ENCODE measurements around the gene DOK6.
"Not testable (repeated sequence)": the region's sequence is repeated elsewhere in the genome, so short reads cannot be mapped to it uniquely, and the experiment has no call there.

Gene DOK6

DNA sequence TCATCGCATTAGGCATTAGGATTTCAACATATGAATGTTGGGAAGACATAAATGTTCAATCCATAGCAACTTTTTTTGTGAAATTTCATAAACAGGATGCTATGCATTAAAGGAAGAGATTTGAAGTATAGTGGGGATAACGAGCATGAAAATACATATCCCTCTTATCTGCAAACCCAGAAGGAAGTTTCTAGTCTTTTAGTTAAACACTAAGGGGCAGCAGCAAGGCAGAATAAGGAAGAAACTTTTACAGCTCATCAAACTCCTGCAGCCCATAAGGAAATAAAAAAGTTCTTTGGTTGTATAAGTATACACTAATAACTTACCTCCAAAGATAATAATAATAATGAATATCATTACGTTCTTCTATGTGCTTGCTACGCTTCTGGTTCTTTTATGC is 465.5 kb downstream of the DOK6 start:
- no peak for DNase-seq (ENCODE audit: low read depth in 2 of 2)

DNA sequence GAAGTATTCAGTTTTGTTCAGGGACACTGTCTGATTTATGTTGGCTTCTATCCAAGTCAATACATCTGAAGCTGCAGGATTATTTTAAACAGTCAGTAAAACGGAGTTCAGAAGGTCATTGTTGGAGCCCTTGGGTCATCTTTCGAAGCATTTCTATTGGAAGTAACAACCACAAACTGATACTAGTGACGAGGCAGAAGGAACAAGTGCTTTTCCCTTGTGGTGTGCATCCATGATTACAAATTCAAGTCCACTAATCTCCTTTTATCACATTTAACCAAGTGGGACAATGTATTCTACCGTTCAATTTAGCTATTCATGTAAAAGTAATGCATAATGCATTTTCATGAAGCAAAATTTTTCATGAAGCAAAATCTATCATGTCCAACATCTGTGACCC is 470.0 kb downstream of the DOK6 start:
- DNase-seq (ENCODE audit: low read depth in 2 of 2): no peak

DNA sequence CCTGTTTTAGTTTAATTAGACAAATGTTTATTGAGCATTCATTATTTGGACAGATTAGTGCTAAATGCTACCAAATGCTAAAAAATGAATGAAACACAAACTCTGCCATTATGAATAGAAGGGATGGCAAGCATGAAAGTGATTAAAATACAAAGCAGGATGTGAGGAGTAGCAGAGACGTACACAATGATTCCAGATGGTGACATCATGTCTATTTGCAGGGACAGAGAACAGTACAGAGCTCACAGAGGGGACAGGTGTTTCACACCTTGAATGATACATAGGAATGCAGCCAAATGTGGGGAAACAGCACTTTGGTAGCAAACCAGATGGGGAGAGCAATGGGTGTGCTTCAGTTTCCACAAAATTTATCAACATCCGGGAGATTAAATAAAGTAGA is 470.7 kb downstream of the DOK6 start:
- DNase-seq (ENCODE audit: low read depth in 2 of 2): no peak

DNA sequence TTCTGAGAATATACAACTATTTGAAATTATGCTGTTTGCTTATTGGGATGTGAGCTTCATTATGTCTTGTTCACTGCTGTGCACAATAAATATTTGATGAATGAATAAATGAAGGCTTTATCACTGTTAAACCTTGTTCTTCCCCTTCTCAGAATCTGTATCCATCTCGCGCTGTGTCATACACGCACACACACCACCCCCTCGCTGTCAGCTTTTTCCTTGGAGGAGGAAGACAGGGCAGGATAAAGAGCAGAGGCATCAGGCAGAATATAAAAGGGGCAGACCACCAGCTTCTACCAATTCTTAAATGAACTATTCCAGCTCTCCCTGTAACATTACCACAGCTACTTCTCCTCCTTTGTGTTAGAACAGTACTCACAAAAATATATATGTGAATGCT is 472.0 kb downstream of the DOK6 start:
- DNase-seq (ENCODE audit: low read depth in 2 of 2): no peak

DNA sequence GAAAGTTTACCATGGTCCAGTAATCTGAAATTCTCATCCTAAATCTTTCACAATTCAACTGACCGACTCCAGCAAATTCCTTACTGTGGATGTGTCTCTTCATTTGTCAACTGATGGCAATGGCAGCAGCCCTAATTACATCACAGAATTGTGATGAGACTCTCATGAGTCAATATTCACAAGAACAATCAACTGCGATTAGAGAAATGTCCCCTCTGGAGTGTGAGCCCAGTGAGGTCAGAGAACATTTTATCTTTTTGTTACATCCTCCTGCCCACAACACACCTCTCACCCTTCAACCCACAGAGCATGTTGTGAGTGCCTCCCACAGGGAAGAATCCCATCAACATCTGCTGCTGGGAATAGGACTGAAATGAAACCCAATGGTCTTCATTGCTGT is 473.4 kb downstream of the DOK6 start:
- no peak for DNase-seq (ENCODE audit: low read depth in 2 of 2)

DNA sequence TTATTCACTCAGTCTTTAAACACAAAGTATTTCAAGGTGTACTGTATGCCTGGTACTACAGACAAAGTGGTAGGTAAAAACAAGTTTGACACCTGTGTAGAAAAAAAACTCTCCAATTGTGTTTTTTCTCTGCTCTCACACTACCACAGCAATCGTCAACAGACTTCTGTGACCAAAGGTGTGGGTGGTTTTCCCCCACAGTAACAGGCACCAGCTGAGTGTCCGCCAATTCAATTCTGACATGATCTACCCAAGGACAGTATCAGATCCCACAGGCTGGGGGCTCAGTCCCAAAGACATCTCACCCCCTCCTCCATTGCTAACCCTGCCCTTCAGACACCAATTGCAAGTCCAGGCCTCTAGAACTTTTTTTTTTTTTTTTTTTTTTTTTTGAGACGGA is 475.8 kb downstream of the DOK6 start:
- DNase-seq (ENCODE audit: low read depth in 2 of 2): no peak

DNA sequence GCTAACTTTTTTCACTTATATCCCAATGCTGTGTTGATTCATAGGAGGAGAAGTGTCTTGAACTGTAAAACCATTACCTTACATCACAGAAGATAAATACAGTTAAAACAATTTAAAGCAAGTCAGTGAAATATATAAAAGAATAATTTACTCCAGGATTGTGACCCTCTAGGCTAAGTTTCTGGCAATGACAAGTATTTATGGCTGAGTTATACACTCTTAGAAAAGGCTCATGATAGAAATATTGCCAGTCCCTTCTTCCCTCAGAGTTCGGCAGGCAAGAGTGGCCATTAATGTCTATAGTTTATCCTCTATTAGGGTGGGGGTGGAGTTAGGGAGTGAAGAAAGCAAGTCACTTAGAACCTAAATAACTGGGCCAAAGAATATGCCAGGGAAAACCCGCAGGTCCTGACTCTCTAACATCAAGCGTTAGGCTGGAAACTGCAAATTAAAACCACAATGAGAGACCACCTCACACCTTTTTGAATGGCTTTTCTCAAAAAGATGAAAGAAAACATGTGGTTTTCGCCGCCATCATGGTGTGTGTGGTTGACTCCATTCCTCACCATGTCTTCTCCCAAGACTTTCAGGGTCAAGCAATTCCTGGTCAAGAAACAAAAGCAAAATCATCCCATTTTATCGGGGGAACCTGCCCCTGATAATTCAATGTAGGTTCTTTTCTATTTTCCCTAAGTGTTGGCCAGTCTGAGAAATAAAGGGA is 477.7 kb downstream of the DOK6 start:
- DNase-seq (ENCODE audit: low read depth in 2 of 2): no peak

DNA sequence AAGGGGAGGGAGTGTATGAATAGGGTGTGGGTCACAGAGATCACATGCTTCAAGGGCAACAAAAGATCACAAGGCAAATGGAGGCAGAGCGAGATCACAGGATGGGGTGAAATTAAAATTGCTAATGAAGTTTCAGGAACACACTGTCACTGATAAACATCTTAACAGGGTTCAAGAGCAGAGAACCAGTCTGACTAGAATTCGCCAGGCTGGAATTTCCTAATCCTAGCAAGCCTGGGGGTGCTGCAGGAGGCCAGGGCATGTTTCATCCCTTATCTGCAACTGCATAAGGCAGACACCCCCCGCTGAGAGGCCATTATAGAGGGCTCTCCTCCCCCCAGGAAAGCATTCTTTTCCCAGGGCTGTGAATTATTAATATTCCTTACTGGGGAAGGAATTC is 478.4 kb downstream of the DOK6 start:
- not testable (repeated sequence) for DNase-seq (ENCODE audit: low read depth in 2 of 2)

DNA sequence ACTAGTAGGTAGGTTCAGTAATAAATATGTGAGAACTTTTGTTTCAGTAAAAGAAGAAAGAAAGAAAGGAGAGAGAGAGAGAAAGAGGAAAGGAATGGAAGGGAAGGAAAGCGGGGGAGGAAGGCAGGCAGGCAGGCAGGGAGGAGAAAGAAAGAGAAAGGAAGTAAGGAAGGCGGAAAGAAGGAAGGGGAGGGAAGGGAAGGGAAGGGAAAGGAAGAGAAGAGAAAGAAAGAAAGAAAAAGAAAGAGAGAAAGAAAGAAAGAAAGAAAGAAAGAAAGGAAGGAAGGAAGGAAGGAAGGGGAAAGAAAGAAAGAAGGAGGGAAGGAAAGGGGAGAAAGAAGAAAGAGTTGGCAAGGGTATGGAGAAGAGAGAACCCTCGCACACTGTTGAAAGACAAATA is 479.4 kb downstream of the DOK6 start:
- no peak for DNase-seq (ENCODE audit: low read depth in 2 of 2)

DNA sequence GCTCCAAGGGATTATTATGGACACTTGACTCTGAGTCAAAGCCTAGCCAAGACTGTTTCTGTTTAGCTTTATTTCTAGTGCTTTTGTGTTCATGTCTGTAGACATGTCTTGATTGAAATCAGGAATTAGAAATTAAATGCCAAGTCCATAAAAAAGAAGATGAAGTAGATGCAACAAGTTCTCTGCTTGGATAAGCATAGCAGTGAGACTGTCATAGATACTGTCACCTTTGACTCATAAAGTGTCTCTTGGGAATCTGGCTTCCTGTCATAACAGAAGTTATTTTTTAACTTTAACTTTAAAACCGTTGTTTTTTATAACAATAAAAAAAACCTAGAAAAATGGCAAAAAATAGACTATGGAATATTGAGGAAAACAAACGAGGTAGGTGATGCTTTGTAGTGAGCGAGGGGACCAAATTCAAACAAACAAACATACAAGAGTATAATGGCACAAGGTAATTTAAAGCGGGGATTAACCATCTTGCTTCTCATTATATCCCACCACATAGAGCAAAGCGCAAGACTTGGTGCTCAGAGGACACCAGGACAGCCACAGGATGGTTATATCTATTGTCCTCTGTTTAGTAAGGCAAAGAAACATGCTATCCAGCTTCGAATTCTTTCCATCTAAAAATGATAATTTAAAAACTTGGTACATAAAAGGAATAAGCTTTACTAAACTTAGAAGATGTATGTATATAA is 482.4 kb downstream of the DOK6 start:
- DNase-seq (ENCODE audit: low read depth in 2 of 2): no peak

DNA sequence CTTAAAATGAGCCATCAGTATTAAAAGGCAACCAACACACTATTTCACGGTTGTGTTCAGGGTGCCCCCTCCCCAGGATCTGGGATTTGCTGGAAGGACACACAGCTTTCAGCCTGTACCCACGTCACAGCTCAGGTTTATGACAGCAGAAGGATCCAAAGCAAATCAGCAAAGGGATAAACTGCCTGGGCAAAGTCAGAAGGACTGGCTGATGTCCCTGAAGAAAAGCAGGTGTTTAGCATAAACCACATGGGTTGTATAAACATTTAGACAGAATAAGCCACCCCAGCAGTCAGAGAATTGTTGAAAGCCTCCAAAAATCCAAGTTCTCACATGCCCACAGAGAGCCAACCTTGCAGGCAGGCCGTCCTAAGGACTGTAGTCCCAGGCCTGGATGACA is 483.1 kb downstream of the DOK6 start:
- DNase-seq (ENCODE audit: low read depth in 2 of 2): no peak

DNA sequence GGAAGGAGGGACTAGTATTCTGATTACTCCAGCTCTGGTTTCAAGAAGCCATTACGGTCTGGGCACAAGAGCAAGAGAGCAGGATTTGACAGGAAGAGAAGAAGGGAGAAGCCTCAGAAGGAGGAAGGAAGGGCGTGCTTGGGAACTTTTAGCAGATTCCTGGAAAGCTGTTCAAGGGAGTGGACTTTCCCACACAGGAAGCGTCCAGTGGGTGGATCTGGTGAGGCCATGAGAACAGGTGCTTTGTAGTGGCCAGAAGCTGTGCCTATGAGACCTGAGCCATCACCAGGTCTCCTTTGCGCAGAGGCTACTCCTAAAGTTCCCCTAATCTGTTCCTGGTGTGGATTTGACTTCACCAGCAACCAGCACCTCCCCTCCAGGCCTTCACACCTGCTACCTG is 484.7 kb downstream of the DOK6 start:
- no peak for DNase-seq (ENCODE audit: low read depth in 2 of 2)

DNA sequence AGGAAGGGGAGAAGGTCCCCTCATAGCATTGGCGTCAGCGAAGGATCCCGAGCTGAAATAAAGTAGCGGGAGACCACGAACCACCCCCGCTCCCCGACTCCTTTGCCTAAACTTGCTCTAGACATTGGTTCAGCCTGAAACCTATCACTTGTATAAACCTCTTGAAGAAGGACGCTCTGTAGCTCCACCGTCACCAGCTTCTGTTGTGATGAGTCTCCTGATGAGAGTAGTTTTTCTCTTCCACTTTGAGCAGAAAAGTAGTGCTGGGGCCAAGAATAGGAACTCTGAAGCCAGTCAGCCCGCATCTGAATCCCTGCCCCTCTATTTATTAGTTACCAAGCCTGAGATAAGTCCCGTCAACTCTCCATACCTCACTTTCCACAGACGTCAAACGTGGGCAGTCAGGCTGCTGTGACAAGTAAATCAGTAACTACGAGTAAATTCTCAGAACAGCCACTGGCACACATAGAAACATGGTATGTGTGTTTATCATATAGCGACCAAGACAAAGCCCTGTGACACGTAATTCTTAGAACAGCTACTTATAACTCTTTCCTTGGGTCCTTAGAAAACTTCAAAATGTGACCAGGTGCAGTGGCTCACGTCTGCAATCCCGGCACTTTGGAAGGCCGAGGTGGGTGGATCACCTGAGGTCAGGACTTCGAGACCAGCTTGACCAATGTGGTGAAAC is 485.3 kb downstream of the DOK6 start:
- no peak for DNase-seq (ENCODE audit: low read depth in 2 of 2)

DNA sequence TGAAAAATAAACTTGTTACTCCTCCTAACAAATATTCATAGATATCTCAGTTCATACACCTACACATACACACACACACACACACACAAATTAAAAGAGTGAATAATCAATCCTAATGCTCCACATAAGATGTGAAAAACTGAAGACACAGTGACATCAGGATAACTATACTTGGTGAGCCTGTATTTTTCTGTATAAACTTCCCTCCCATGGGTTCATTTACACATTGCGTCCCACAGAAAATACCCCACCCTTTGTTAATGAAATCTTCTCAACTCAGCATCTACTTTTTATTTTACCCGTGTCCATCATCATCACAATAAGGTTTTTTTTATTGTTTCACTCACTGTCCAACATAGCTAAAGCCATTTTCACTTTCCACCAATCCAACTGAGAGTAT is 486.6 kb downstream of the DOK6 start:
- DNase-seq (ENCODE audit: low read depth in 2 of 2): no peak

DNA sequence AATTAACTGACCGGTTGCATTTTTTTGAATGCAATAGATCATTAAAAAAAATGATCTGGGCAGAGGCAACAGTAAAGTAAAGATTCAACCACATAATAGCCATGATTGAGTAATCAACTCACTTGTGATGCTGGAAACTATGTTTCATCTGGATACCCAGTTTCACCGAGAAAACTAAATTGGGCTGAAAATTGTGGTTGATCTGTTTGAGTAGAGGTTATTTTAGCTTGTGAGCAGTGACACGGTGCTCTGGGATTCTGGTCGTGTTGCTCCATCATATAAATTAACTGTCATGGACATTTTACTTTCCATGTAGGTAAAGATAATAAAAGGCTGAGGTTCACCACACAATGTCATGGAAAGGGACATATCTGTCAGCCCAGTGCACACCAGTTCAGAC is 488.3 kb downstream of the DOK6 start:
- no peak for DNase-seq (ENCODE audit: low read depth in 2 of 2)

DNA sequence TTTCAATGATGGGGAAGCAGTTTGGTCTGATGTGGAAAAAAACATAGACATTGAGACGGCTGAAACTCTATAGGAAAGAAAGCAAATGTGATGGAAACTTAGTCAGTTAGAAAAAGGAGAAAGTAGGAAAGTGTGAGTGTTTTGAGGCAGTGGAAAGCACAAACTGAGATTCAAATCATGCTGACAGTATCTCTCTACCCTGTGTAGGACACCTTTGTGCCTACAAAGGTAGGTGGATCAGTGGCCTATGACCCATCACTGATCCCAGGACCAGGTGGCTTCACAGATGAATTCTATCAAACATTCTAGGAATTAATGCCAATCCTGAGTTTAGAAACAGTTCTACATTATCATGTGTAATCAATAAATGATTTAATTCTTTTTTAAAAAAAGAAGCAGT is 489.9 kb downstream of the DOK6 start:
- no peak for DNase-seq (ENCODE audit: low read depth in 2 of 2)

DNA sequence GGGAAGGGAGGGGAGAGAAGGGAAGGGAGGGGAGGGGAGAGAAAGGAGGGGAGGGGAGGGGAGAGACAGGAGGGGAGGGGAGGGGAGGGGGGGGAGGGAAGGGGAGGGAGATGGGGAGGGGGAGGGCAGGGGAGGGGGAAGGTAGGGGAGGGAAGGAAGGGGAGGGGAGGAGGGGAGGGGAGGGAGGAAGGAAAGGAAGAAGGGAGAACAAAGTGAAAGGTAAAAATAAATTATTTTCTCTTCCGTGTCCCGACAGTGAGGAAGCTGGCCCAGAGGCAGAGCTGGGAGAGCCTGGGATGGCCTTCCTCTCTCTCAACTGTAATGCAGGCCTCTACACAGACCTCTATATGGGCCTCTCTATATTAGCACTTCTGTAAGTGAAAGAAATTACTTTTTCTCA is 493.8 kb downstream of the DOK6 start:
- DNase-seq (ENCODE audit: low read depth in 2 of 2): no peak

DNA sequence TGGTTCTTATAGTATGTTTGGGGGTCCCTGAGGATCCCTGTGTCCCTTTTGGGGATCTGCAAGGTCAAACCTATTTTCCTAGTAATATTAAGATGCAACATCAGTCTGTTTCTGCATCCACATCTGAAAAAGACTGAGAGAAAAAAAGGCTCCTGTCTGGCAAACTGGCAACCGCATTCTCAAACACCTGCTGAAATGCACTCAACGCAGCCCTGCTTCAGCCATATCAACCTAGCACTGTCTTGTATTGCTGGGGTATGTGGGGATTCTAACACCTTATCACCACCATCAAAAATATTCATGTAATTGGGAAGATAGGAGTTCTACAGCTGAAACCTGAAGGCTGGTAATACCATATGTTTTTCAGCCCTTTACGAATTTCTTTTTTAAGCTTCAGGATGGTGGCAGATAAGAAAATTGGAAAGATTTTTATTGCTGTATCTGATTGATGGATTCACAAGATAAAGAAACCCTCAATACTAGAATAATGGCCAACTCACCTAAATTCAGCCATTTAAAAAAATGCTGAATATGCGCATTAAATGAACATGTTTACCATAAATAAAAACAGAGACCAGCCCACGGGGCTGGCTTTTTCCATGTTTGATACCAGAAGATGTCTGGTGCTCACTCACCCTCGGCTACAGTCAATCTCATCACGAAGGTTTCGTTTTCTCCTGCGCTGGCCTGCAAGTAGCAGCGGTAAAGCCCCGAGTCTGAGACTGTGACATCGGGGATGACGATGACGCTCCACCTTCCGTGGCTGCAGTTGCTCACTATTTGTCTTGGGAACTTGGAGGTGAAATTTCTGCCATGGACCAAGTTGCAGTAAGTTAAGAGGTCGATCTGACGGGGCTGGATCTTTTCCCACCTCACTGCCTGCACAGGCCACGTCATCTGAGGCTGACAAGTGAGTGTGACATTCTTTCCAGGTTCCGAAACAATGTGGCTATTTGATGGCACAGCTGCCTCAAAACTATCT is 494.7 kb downstream of the DOK6 start:
- no peak for DNase-seq (ENCODE audit: low read depth in 2 of 2)

DNA sequence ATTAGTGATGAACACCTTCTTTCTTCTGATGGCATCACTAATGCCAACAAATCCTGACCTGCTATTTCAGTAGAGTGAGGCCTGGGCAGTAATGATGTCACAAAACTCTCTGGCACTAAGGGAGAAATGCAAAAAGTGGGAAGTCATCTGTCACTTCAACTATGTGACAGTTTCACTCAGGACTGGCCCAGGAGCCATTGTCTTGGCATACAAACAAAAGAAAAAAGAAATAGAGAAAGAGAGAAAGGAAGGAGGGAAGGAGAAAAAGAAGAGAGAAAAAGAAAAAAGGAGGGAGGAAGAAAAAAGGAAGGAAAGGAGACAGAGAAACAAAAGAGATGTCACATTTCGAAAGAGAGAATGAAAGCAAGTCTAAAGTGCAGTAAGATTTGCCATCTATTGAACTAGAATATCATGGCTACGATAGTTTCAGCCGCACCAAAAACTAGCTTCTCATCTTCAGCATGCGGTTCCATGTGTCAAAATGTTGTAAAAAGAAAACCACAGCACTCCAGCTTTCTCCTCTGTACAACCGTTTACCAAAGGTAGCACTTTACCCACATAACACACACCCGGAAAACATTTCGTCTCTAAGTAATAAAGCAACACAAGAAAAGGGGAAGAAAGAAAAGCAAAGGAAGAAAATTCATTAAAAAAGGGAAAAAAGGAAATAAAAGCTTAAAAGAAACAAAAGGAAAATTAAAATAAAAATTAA is 496.9 kb downstream of the DOK6 start:
- DNase-seq (ENCODE audit: low read depth in 2 of 2): no peak

DNA sequence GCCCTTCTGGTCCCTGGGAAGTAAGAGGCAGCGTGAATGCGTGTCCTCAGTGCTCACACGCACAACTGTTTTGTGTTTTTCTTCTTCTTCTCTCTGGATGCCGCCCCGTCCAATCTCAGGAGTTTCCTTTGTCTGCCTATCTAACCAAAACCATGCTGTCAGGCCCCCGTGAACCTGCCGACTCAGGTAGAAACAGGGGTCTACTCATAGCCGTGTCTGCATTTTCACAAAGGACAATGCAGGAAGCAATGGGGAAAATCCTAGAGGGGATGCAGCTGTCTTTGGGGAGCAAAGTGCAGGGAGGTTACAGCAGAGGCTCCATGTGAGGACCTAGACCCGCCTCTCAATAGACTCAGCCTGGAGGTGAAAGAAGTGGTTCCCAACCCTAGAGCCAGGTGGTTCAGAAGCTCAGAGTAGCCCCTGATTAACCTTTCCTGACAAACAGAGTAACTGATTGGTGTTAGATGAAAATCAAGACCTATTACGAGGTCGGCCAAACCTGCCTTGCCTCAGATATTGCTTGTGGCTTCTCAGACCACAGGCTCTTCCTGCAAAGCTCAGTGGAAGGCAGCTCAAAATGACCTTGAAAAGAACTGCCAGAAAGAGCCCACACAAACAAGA is 497.7 kb downstream of the DOK6 start:
- no peak for DNase-seq (ENCODE audit: low read depth in 2 of 2)
